Measurements from ENCODE around the gene RHEB. TPM values are rescaled to one million over a fixed set of nuclear protein-coding genes. Genes with fewer than 3 reads are reported as not detected.

The RHEB gene
- total and polyA plus RNA-seq, 2 of the 4 experiments (the other 2 are of a cell fraction): 19.7 to 67.2 TPM

- TF ChIP-seq MAZ (IDR thresholded peaks at IDR 0.05; ENCODE audit: borderline replicate concordance, low read depth, low read length) (no peak), BHLHE40 (IDR thresholded peaks at IDR 0.05; ENCODE audit: low read depth, low read length) (no peak), RAD21 (IDR thresholded peaks at IDR 0.05; ENCODE audit: low read length) (no peak), MXI1 (IDR thresholded peaks at IDR 0.05; ENCODE audit: borderline replicate concordance, low read depth, low read length) (no peak), FOS (IDR thresholded peaks at IDR 0.05; ENCODE audit: low read depth, low read length) (no peak), RCOR1 (IDR thresholded peaks at IDR 0.05; ENCODE audit: insufficient replicate concordance, low read length) (no peak), MAFK (IDR thresholded peaks at IDR 0.05; ENCODE audit: low read depth, low read length) (no peak), RFX5 (IDR thresholded peaks at IDR 0.05; ENCODE audit: low read depth, low read length) (no peak), NFE2L2 (IDR thresholded peaks at IDR 0.05; ENCODE audit: low read depth, low read length) (no peak), POLR2A (IDR thresholded peaks at IDR 0.05; ENCODE audit: low read depth, low read length) (no peak), SMC3 (IDR thresholded peaks at IDR 0.05; ENCODE audit: low read depth, low read length) (no peak), CHD1 (IDR thresholded peaks at IDR 0.05; ENCODE audit: low read depth, low read length) (no peak)
- TF ChIP-seq, protein P1, sequence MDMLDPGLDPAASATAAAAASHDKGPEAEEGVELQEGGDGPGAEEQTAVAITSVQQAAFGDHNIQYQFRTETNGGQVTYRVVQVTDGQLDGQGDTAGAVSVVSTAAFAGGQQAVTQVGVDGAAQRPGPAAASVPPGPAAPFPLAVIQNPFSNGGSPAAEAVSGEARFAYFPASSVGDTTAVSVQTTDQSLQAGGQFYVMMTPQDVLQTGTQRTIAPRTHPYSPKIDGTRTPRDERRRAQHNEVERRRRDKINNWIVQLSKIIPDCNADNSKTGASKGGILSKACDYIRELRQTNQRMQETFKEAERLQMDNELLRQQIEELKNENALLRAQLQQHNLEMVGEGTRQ (IDR thresholded peaks at IDR 0.05; ENCODE audit: low read depth, low read length): no peak
- TF ChIP-seq, protein P2, sequence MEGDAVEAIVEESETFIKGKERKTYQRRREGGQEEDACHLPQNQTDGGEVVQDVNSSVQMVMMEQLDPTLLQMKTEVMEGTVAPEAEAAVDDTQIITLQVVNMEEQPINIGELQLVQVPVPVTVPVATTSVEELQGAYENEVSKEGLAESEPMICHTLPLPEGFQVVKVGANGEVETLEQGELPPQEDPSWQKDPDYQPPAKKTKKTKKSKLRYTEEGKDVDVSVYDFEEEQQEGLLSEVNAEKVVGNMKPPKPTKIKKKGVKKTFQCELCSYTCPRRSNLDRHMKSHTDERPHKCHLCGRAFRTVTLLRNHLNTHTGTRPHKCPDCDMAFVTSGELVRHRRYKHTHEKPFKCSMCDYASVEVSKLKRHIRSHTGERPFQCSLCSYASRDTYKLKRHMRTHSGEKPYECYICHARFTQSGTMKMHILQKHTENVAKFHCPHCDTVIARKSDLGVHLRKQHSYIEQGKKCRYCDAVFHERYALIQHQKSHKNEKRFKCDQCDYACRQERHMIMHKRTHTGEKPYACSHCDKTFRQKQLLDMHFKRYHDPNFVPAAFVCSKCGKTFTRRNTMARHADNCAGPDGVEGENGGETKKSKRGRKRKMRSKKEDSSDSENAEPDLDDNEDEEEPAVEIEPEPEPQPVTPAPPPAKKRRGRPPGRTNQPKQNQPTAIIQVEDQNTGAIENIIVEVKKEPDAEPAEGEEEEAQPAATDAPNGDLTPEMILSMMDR (conservative IDR thresholded peaks at IDR 0.05; ENCODE audit: low read depth, low read length): no peak
- no peak overlapping the region for H2AK9ac ChIP-seq (replicated peaks; ENCODE audit: low read depth, low read length, poor library complexity)
- H3K27ac ChIP-seq (ENCODE audit: insufficient read depth, low read length): no peak overlapping the region
- no peaks in the 10 kb centered on the region for H3K27me3 ChIP-seq (ENCODE audit: control insufficient read depth, insufficient read depth, low read length)
- H4K8ac ChIP-seq (ENCODE audit: low read depth in 2 of 2, low read length in 2 of 2): no peak overlapping the region
- peaks cover 5 to 80% of the 10 kb centered on the region in 2 experiments; a peak in 3 of 4 replicates for H3K79me1 ChIP-seq (ENCODE audit: low read depth in 1 of 2, low read length in 2 of 2)
- H3K23ac ChIP-seq (ENCODE audit: low read depth, low read length): no peak overlapping the region; the same call in 1 of the 2 replicates
- no peak overlapping the region for H3K4me3 ChIP-seq (ENCODE audit: insufficient read depth, low read depth, low read length)
- H2BK20ac ChIP-seq (ENCODE audit: low read depth, low read length): no peak overlapping the region
- intact Hi-C loops (cut with micrococcal nuclease) (no loop called here), dilution Hi-C loops (cut with HindIII; ENCODE audit: low sequenced_read_pairs, unreplicated experiment) (no loop called here), in situ Hi-C loops (cut with MboI; ENCODE audit: low sequenced_read_pairs) (no loop called here)
- BruUV-seq (replicated peaks): no TSS peak
- H3K4ac ChIP-seq (ENCODE audit: low read depth, low read length): no peak overlapping the region
- H2BK5ac ChIP-seq (ENCODE audit: low read depth, low read length, poor library complexity, severe bottlenecking): no peak overlapping the region
- H3K36me3 ChIP-seq (ENCODE audit: control insufficient read depth, insufficient read depth, low read length): no peaks in the 10 kb centered on the region
- CTCF ChIA-PET: interaction anchor here (0.6 kb wide), 1 partner anchor 66 kb away, joined by 6 read pairs; no protein-coding TSS in a partner anchor
- no peak overlapping the region for H3K4me2 ChIP-seq (ENCODE audit: low read depth, low read length)
- H3K4me1 ChIP-seq (ENCODE audit: control insufficient read depth, insufficient read depth, low read length): peaks cover 11% of the 10 kb centered on the region
- H3K9me3 ChIP-seq (ENCODE audit: control insufficient read depth, insufficient read depth, low read length): no peaks in the 10 kb centered on the region
- no peak overlapping the region for H3K9ac ChIP-seq (ENCODE audit: low read depth, low read length)
- ATAC-seq (ENCODE audit: low read depth): no peak
- H4K5ac ChIP-seq (ENCODE audit: low read depth, low read length): no peak overlapping the region
- no peak overlapping the region for H3K56ac ChIP-seq (ENCODE audit: extremely low read depth, insufficient read depth, low read length)
- 100% methylated on average over 5 of the region's 10 CpGs; no CpG with 5 or more reads in 1 of the 2 experiments for WGBS, 2 experiments (ENCODE audit: extremely low coverage in 2 of 2, insufficient read length in 1 of 2)
- no peak overlapping the region for H2AK5ac ChIP-seq (ENCODE audit: low read depth, low read length)
- no peak overlapping the region for H4K91ac ChIP-seq (ENCODE audit: insufficient read depth, low read depth, low read length)
- no peak overlapping the region for H2BK120ac ChIP-seq (ENCODE audit: low read depth, low read length)
- H2BK15ac ChIP-seq (ENCODE audit: low read depth, low read length): no peak overlapping the region
- H2AFZ ChIP-seq (replicated peaks; ENCODE audit: low read length, poor library complexity): no peak overlapping the region
- no peak for DNase-seq
- H3K18ac ChIP-seq (ENCODE audit: low read depth, low read length): no peak overlapping the region
- POLR2A ChIA-PET (ENCODE audit: unreplicated experiment): no interaction called here
- peaks cover 20% of the 10 kb centered on the region for H3K9me1 ChIP-seq (ENCODE audit: insufficient read depth, low read length)
- H4K20me1 ChIP-seq (ENCODE audit: insufficient read depth, low read length): peaks cover 87% of the 10 kb centered on the region
- H3K14ac ChIP-seq (replicated peaks; ENCODE audit: low read depth, low read length): no peak overlapping the region
Observed at GRCh38 chr7:151497306-151497871, 22.3 kb downstream of the RHEB start.
